ENCODE data around the gene KRT37.

GRCh38 chr17:41420134-41420533 lies 4.3 kb downstream of the KRT37 start:
- TF ChIP-seq, protein P1, sequence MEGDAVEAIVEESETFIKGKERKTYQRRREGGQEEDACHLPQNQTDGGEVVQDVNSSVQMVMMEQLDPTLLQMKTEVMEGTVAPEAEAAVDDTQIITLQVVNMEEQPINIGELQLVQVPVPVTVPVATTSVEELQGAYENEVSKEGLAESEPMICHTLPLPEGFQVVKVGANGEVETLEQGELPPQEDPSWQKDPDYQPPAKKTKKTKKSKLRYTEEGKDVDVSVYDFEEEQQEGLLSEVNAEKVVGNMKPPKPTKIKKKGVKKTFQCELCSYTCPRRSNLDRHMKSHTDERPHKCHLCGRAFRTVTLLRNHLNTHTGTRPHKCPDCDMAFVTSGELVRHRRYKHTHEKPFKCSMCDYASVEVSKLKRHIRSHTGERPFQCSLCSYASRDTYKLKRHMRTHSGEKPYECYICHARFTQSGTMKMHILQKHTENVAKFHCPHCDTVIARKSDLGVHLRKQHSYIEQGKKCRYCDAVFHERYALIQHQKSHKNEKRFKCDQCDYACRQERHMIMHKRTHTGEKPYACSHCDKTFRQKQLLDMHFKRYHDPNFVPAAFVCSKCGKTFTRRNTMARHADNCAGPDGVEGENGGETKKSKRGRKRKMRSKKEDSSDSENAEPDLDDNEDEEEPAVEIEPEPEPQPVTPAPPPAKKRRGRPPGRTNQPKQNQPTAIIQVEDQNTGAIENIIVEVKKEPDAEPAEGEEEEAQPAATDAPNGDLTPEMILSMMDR (IDR thresholded peaks at IDR 0.05) = no peak
- TF ChIP-seq POLR2AphosphoS5 (IDR thresholded peaks at IDR 0.05; ENCODE audit: insufficient read depth in 1 of 2, low read depth in 1 of 2) = no peak
